ENCODE results near the gene OBSL1. TPM values are rescaled to one million over a fixed set of nuclear protein-coding genes. Genes with fewer than 3 reads are reported as not detected.

The OBSL1 gene
- total RNA-seq, 1 donor = 39.2 TPM

DNA sequence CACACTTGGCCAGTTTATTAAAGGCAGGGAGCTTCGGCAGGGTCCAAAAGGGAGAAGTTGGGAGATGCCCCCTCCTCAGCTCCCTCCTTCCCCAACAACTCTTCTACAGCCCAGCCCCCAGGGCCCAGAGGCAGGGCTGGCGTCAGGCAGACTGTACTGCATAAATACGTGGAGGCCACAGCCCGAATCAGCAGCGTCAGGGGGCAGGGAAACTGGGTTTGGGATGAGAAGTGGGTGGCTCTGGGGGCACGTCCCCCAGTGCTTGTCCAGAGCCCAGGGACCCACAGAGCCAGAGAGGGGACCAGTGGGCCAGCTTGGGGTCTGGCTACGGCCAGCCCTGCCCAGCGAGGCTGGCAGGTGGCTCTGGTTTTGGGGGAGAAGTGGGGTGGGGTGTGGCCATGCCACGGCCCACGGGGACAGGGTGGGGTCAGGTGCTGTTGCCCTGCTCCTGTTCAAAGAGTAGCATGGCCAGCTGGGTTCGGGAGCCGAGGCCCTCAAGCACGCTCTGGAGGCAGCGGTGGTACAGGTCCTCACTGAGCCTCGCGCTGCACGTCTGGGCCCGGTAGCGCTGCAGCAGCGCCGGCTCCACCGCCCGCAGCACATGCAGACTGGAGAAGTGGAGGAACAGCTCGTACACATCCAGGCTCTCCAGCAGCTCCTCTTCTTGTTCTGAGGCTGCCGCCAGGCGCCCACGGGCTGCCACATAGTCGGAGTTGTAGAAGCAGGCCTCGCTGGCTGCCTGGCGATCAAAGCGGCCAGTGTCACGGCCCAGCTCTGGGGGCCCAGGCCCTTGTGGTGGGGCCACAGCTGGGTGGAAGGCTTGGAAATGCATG, 32.2 kb downstream of the OBSL1 start:
- TF ChIP-seq, protein P1, sequence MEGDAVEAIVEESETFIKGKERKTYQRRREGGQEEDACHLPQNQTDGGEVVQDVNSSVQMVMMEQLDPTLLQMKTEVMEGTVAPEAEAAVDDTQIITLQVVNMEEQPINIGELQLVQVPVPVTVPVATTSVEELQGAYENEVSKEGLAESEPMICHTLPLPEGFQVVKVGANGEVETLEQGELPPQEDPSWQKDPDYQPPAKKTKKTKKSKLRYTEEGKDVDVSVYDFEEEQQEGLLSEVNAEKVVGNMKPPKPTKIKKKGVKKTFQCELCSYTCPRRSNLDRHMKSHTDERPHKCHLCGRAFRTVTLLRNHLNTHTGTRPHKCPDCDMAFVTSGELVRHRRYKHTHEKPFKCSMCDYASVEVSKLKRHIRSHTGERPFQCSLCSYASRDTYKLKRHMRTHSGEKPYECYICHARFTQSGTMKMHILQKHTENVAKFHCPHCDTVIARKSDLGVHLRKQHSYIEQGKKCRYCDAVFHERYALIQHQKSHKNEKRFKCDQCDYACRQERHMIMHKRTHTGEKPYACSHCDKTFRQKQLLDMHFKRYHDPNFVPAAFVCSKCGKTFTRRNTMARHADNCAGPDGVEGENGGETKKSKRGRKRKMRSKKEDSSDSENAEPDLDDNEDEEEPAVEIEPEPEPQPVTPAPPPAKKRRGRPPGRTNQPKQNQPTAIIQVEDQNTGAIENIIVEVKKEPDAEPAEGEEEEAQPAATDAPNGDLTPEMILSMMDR (IDR thresholded peaks at IDR 0.05; ENCODE audit: insufficient read depth, low read length) = no peak
- DNase-seq (ENCODE audit: low read depth) = no peak

DNA sequence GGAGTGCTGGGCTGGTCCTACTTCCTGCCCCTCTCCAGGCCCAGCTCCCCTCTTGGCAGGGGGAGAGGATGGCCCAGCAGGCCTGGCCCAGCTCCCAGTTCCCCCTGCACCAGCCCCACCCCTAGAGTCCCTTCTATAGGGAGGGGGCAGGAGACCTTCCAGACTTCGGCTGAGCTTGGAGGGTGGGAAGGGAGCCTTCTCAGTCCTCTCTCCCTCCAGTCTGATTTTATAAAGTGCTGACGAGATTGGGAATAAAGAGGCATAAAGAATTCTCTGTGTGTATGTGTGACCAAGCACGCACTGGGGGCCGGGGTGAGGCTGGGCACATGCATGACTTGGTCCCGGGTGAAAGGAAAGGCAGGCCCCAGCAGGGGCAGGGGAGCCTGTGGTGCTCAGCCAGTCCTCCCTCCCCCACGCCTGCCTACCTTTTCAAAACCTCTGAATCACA, 32.8 kb downstream of the OBSL1 start:
- no peak overlapping the region for H3K4me3 ChIP-seq (ENCODE audit: low read depth, low read length)
- no peak for DNase-seq (ENCODE audit: low read depth)
- TF ChIP-seq, protein P1 (IDR thresholded peaks at IDR 0.05; ENCODE audit: insufficient read depth, low read length) = no peak

More for the DNA sequence above, 32.2 kb downstream of the OBSL1 start:
- no peak overlapping the region for H3K4me3 ChIP-seq (ENCODE audit: low read depth, low read length)

DNA sequence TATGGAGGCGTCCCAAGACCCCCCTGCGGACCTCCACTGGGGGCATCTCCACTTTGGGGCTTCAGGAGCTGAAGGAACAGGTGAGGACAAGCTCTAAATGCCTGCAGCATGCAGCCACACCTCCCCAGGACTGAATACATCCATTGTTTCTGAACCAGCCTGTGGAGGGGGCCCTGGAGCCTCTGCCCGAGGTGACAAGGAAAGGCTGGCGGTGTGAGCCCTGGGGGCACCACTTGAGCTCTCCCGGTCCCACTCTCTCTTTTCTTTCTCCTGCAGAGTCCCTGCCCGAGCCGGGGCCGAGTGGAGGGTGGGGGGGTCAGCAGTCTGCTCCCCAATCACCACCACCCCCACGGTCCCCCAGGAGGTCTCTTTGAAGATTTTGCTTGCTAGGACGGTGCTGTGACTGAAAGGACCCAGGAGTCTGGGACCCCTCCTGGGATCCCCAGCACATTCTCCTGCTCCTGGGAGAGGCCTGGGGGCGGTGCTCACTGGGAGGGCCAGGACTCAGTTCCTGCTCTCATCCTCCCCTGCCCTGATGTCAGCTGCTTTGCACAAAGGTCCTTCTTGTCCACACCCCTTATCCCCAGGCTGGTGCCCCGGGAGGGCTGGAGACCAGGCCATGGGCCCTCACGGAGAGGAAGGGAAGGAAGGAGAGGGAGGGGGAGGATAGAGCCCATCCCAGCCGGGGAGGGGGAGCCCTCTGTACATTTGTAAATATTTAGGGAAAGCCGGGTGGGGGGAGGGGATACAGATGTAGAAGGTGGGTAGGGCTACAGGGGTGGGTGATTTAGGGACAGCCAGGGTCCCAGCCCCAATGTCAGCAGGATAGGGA, 33.5 kb downstream of the OBSL1 start:
- TF ChIP-seq, protein P1 (IDR thresholded peaks at IDR 0.05; ENCODE audit: insufficient read depth, low read length) = no peak
- H3K4me3 ChIP-seq (ENCODE audit: low read depth, low read length) = no peak overlapping the region
- DNase-seq (ENCODE audit: low read depth) = no peak

DNA sequence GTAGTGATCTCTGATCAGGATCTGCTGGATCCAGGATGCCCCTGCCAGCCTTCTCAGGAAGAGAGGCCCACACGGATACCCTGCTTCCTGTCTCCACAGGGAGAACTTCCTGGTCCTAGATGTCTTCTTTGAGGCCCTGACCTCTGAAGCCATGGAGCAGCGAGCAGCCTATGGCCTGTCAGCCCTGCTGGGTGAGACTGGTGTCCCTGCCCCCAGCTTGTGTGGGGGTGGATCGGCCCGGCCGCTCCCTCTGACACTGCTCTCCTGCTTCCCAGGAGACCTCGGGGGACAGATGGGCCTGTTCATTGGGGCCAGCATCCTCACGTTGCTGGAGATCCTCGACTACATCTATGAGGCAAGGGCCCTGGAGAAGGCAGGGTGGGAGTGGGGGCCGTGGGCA, 34.4 kb downstream of the OBSL1 start:
- H3K4me3 ChIP-seq (ENCODE audit: low read depth, low read length) = no peak overlapping the region
- no peak for DNase-seq (ENCODE audit: low read depth)
- TF ChIP-seq, protein P1 (IDR thresholded peaks at IDR 0.05; ENCODE audit: insufficient read depth, low read length) = no peak

DNA sequence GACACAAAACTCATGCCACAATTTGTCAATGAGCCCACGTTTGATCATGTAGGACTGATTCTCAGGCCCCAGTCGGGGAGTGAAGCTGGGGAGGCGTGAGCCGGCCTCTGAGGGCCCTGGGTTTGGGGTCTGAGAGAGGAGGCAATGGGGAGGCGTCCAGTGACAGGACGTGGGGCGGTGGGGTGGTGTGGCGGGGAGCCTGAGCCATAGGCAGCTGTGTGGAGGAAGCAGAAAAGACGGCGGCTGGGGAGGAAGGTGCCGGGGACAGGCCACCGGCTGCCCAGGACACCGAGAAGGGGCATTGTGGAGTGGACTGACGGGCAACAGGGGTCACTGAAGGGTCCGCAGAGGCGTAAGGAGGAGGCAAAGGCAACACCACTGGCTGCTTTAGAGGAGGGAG, 34.9 kb downstream of the OBSL1 start:
- TF ChIP-seq, protein P1 (IDR thresholded peaks at IDR 0.05; ENCODE audit: insufficient read depth, low read length) = no peak

DNA sequence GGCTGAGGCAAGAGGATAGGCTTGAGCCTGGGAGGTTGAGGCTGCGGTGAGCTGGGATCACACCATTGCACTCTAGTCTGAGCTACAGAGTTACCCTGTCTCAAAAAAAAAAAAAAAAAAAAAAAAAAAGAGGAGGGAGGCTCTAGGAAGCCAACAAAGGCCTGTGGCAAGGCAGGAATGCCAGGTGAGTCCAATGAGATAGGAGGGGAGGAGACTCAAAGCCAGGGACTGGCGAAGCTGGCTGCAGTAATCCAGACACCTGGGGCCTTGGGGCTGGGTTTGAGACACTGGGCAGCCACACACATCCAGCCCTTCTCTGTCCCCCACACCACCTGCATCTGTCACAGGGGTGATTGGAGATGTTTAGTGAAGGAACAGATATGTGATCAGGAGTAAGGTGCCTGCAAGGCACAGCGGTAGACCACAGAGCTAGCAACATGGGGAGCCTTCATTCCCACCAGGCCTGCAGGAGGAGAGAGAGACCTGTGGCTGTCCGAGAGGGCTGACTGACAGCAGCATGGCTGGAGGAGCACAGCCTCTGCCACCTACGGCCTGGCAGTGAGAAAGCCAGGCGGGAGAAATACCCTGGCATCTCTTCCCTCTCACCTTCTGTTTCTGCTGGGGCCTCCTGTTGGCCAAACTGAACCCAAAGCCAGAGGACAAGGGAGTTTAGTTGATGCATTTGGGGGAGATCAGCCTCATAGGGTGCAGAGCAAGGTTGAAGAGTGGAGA, 37.2 kb downstream of the OBSL1 start:
- TF ChIP-seq, protein P1 (IDR thresholded peaks at IDR 0.05; ENCODE audit: insufficient read depth, low read length) = no peak
- DNase-seq (ENCODE audit: low read depth) = no peak
- H3K4me3 ChIP-seq (ENCODE audit: low read depth, low read length) = no peak overlapping the region

More for the DNA sequence above, 34.9 kb downstream of the OBSL1 start:
- DNase-seq (ENCODE audit: low read depth) = no peak
- no peak overlapping the region for H3K4me3 ChIP-seq (ENCODE audit: low read depth, low read length)

Data from fibroblast of the aortic adventitia (primary cell).